ENCODE measurements around the gene RALB. TPM values are rescaled to one million over a fixed set of nuclear protein-coding genes. Genes with fewer than 3 reads are reported as not detected.

Gene RALB
- polyA plus RNA-seq, 2 of the 4 experiments (the other 2 are of a cell fraction) = 72.9 to 76.5 TPM

GRCh38 chr2:120288016-120288373 is 35.3 kb downstream of the RALB start:
- ATAC-seq (no peak), FAIRE-seq (no peak), DNase-seq (ENCODE audit: low read depth in 1 of 2, low spot score in 1 of 2) (no peak)
- peaks cover 26% of the 10 kb centered on the region for H3K4me1 ChIP-seq
- peak overlapping the region; percentile 23 to 70; a peak in 5 of 6 replicates for H3K27ac ChIP-seq
- ChIA-PET POLR2A (no interaction called here), CTCF (interaction anchor here (1.1 to 1.5 kb wide), 2 partner anchors 17 to 445 kb away, joined by 3 to 5 read pairs; no protein-coding TSS in a partner anchor)
- H3K4me2 ChIP-seq = peak overlapping the region; percentile 64
- H3K9me3 ChIP-seq = no peaks in the 10 kb centered on the region
- no peak overlapping the region for H3K4me3 ChIP-seq
- 94% methylated on average over 1 of the region's 1 CpG for WGBS (ENCODE audit: missing lambda C conversion rate)
- TF ChIP-seq HMGXB4 (CRISPR knock-in tag; IDR thresholded peaks at IDR 0.05; ENCODE audit: borderline replicate concordance) (no peak), EP300 (IDR thresholded peaks at IDR 0.05) (no peak), RAD21 (conservative IDR thresholded peaks at IDR 0.05 in 1 of 2, IDR thresholded peaks at IDR 0.05 in 1 of 2) (no peak), MAFK (IDR thresholded peaks at IDR 0.05; ENCODE audit: partially characterized antibody) (no peak), RCOR1 (IDR thresholded peaks at IDR 0.05; ENCODE audit: low read depth, low read length) (no peak), POLR2AphosphoS2 (conservative IDR thresholded peaks at IDR 0.05; ENCODE audit: low read length) (no peak), FOSL2 (IDR thresholded peaks at IDR 0.05) (no peak), FOSL2 (CRISPR knock-in tag; IDR thresholded peaks at IDR 0.05) (no peak), JUNB (IDR thresholded peaks at IDR 0.05) (no peak), RNF2 (IDR thresholded peaks at IDR 0.05; ENCODE audit: borderline replicate concordance, low read depth) (no peak), ELK1 (IDR thresholded peaks at IDR 0.05; ENCODE audit: low read depth, low read length) (no peak), EHF (CRISPR knock-in tag; IDR thresholded peaks at IDR 0.05) (no peak), RARB (CRISPR knock-in tag; IDR thresholded peaks at IDR 0.05) (no peak), CHD4 (IDR thresholded peaks at IDR 0.05; ENCODE audit: borderline replicate concordance) (no peak), USF2 (IDR thresholded peaks at IDR 0.05) (no peak), CHD2 (IDR thresholded peaks at IDR 0.05; ENCODE audit: low read length, partially characterized antibody) (no peak)

GRCh38 chr2:120289221-120289906 is 36.7 kb downstream of the RALB start:
- 91% methylated on average over 14 of the region's 14 CpGs for WGBS (ENCODE audit: missing lambda C conversion rate)
- no peak for FAIRE-seq
- peak in 1 of 2 experiments; percentile 51; a peak in 2 of 6 replicates for ATAC-seq
- ChIA-PET POLR2A (no interaction called here), CTCF (interaction anchor here (0.6 to 1.6 kb wide), 6 partner anchors 16 to 1033 kb away, joined by 3 to 7 read pairs (median 4); no protein-coding TSS in a partner anchor)
- Histone ChIP-seq H3K4me1 (peaks cover 26% of the 10 kb centered on the region), H3K9me3 (no peaks in the 10 kb centered on the region), H3K27ac (no peak overlapping the region), H3K4me2 (no peak overlapping the region), H3K4me3 (no peak overlapping the region)
- TF ChIP-seq NFE2L2 (conservative IDR thresholded peaks at IDR 0.05; ENCODE audit: low read length) = no peak
- DNase-seq (ENCODE audit: low read depth in 1 of 2, low spot score in 1 of 2) = no peak

GRCh38 chr2:120290737-120291136 is 38.1 kb downstream of the RALB start:
- ATAC-seq (no peak), FAIRE-seq (no peak), DNase-seq (ENCODE audit: low read depth in 1 of 2, low spot score in 1 of 2) (no peak)
- Histone ChIP-seq H3K27ac (no peak overlapping the region), H3K4me3 (no peak overlapping the region), H3K4me1 (peaks cover 26% of the 10 kb centered on the region), H3K9me3 (no peaks in the 10 kb centered on the region), H3K4me2 (no peak overlapping the region)
- ChIA-PET CTCF (interaction anchor here (0.7 to 1.9 kb wide), 7 partner anchors 8 to 181 kb away, joined by 3 to 7 read pairs (median 5); partner anchors contain the start of gene RALB), POLR2A (no interaction called here)
- WGBS (ENCODE audit: missing lambda C conversion rate) = 83% methylated on average over 2 of the region's 2 CpGs
- TF ChIP-seq CBX2 (IDR thresholded peaks at IDR 0.05; ENCODE audit: borderline replicate concordance, low read depth) (no peak), TFCP2L1 (CRISPR knock-in tag; IDR thresholded peaks at IDR 0.05) (no peak), CBX8 (IDR thresholded peaks at IDR 0.05) (no peak), PHF8 (IDR thresholded peaks at IDR 0.05; ENCODE audit: borderline replicate concordance, low read depth) (no peak), ZSCAN20 (CRISPR knock-in tag; IDR thresholded peaks at IDR 0.05) (no peak), HOXB5 (CRISPR knock-in tag; IDR thresholded peaks at IDR 0.05) (no peak), ATOH8 (CRISPR knock-in tag; IDR thresholded peaks at IDR 0.05; ENCODE audit: low read depth) (no peak), MAZ (IDR thresholded peaks at IDR 0.05; ENCODE audit: borderline replicate concordance, low read depth, low read length) (no peak), HDAC2 (IDR thresholded peaks at IDR 0.05) (no peak), HES2 (IDR thresholded peaks at IDR 0.05) (no peak), KDM1A (IDR thresholded peaks at IDR 0.05; ENCODE audit: low read depth) (no peak), TP53 (CRISPR knock-in tag; IDR thresholded peaks at IDR 0.05) (no peak), ZC3H11A (IDR thresholded peaks at IDR 0.05) (no peak), FOXS1 (CRISPR knock-in tag; IDR thresholded peaks at IDR 0.05) (no peak)

All from A549 (cell line).